OCI-LY7 (cell line): Measurements from ENCODE around the gene NR3C1.

Source experiments
- EZH2phosphoT487 ChIP-seq: fragments of 200-600 bp; sonication (generic); IDR thresholded peaks from 2 replicates; pipeline ENCODE4 v1.6.1; 2018; ENCODE audit warnings: low read depth, borderline replicate concordance, mild to moderate bottlenecking, mixed run types, antibody characterized with exemption, low read length, moderate library complexity, mixed read lengths
- TF ChIP-seq, protein P1 (sequence below): fragments of 200-600 bp; sonication (generic); conservative IDR thresholded peaks from 2 replicates; pipeline ENCODE4 v1.5.1; 2014; ENCODE audit warnings: mild to moderate bottlenecking, antibody characterized with exemption, low read length, moderate library complexity, mixed read lengths

DNA sequence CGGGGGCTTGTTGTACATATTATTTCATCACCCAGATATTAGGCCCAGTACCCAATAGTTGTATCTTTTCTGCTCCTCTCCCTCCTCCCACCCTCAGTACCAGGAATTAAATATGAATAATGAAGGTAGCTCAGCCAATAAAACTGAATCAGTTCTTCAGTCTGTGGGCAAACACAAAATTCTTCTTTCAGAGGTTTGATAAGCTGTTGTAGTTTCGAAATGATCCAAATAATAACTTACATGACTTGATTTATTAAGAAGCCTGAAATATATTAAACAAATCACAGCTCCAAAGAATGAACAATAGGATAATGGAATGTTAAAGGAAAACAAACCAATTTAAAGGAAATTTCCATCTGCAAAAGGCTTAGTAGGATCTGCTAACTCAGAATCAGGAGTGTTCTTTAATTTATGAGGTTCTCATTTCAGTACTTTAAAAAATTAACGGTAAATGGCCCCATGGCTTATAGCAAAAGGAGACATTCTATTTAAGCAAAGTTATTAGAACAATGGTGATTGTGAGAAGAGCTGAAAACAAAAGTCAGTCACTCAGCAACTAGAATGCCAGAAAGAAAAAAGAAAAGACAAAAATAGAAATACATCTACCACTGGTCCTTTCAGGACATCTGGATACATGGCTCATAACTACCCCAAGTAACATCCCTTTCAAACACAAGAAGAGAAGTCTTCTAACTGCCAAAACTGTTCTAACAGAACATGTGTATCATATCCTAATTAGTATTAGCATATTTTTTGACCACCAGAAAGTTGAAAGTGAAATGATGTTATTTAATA lies 62.4 kb downstream of the NR3C1 start:
- no peak for TF ChIP-seq EZH2phosphoT487
- TF ChIP-seq, protein P1, sequence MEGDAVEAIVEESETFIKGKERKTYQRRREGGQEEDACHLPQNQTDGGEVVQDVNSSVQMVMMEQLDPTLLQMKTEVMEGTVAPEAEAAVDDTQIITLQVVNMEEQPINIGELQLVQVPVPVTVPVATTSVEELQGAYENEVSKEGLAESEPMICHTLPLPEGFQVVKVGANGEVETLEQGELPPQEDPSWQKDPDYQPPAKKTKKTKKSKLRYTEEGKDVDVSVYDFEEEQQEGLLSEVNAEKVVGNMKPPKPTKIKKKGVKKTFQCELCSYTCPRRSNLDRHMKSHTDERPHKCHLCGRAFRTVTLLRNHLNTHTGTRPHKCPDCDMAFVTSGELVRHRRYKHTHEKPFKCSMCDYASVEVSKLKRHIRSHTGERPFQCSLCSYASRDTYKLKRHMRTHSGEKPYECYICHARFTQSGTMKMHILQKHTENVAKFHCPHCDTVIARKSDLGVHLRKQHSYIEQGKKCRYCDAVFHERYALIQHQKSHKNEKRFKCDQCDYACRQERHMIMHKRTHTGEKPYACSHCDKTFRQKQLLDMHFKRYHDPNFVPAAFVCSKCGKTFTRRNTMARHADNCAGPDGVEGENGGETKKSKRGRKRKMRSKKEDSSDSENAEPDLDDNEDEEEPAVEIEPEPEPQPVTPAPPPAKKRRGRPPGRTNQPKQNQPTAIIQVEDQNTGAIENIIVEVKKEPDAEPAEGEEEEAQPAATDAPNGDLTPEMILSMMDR = no peak
